Right lobe of liver (tissue), 4 donors: ENCODE results near the gene KRTAP5-4.

ENCODE experiments used
- CTCF ChIP-seq, 4 donors: fragments of 200-600 bp in 3 of 4; fragments of 450-650 bp in 1 of 4; IDR thresholded peaks; one replicate each; pipeline versions ENCODE4 v1.5.1 to v1.8.0; 2016 to 2022; ENCODE audit warnings: antibody characterized with exemption in 4 of 4, mild to moderate bottlenecking in 2 of 4
- POLR2A ChIP-seq: fragments of 450-650 bp; IDR thresholded peaks from one replicate; pipeline ENCODE4 v1.6.1; 2017; ENCODE audit warnings: antibody characterized with exemption, mild to moderate bottlenecking
- donor health status: DM: no; HTN: no; CAD: no.
- donor health status: DM: no; HTN: no; CAD: no.
- donor health status: DM: no; HTN: yes; CAD: no.

DNA sequence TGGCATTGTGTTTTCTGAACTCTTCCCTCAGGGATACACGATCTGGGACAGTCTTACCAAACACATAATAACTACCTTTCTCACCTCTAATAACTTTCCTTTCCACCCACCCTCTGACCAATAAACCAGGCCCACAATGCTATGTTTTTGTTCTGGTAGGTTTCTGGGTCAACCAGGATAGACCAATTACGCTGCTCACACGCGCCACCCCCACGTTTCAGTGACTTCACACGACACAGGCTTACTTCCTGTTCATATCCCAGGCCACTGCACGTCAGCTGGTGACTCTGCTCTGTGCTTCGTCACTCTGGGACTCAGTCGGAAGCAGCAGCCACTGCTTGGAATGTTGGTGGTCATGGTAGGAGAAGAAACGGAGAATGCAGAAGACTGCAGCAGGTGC, 2.5 kb downstream of the KRTAP5-4 start:
- no peak for TF ChIP-seq POLR2A
- TF ChIP-seq CTCF (IDR thresholded peaks at IDR 0.05): no peak
